Stimulated activated memory B cell treated with anti-CD40 and anti-IgM and Interleukin-4, amounts not matched to agents 10 μg/mL and 1 μg/mL and 100 μg/mL, for 72 hours (primary cell): ENCODE data around the gene FHIT.

Source experiments
- ATAC-seq: fragments of 150-1000 bp; cut with Tn5 transposase; 2 replicates; pipeline ENCODE4 v1.10.0; 2021
- H3K27ac Mint-ChIP-seq: one replicate; pipeline ENCODE4 v1.8.0; 2022; ENCODE audit warnings: mild to moderate bottlenecking, mixed read lengths
- H3K27me3 Mint-ChIP-seq: one replicate; pipeline ENCODE4 v1.8.0; 2022; ENCODE audit warnings: mixed read lengths
- H3K36me3 Mint-ChIP-seq: one replicate; pipeline ENCODE4 v1.8.0; 2022; ENCODE audit warnings: mixed read lengths
- H3K4me1 Mint-ChIP-seq: one replicate; pipeline ENCODE4 v1.8.0; 2022; ENCODE audit warnings: mixed read lengths
- H3K4me3 Mint-ChIP-seq: one replicate; pipeline ENCODE4 v1.8.0; 2022; ENCODE audit warnings: mild to moderate bottlenecking, moderate library complexity, mixed read lengths
- H3K9me3 Mint-ChIP-seq: one replicate; pipeline ENCODE4 v1.8.0; 2022; ENCODE audit warnings: mixed read lengths

The FHIT gene

DNA sequence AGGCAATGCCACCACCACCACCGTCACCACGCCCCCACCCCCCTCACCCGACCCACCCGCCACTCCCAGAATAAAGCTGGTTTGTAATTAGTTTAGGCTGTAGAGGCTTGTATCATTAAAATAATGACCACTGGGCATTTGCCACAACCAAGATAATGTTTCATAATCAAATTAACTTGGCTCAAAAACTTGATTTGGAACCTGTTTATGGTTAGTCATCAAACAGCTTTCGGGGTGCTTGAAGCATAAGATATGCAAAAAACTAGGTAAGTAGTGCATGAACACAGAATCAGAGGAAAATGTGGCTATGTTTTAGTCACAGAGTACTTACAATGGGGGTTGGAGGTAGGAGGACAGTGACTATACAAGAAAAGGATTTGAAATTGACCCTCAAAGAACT, 115.1 kb downstream of the FHIT start:
- Mint-ChIP-seq H3K4me1 (no peaks in the 10 kb centered on the region), H3K36me3 (no peaks in the 10 kb centered on the region), H3K4me3 (no peak overlapping the region), H3K27ac (no peak overlapping the region), H3K27me3 (no peaks in the 10 kb centered on the region), H3K9me3 (no peaks in the 10 kb centered on the region)
- no peak for ATAC-seq

- Mint-ChIP-seq H3K27ac (no peak overlapping the region), H3K27me3 (no peaks in the 10 kb centered on the region), H3K9me3 (no peaks in the 10 kb centered on the region), H3K36me3 (no peaks in the 10 kb centered on the region), H3K4me3 (no peak overlapping the region), H3K4me1 (no peaks in the 10 kb centered on the region)
- no peak for ATAC-seq
These were observed 116.7 kb downstream of the FHIT start for GRCh38 chr3:61134532-61134931.

DNA sequence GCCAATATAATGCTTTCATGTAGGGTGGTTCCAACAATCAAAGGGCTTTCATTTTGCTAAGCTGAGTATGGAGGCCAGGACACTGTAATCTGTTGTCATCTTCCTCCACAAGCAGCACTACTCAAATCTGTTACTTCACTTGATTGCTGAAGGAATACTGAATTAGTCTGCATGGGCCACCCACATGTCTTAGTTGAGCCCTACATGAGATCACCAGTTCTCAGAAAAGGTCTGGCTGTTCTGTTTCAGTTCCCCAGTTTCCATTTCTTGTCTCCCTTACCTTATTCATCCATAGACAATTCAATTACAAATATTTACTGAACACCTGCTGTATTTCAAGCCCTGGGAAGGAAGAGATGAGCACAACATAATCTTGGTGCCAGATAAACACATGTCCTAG, 119.2 kb downstream of the FHIT start:
- Mint-ChIP-seq H3K27ac (no peak overlapping the region), H3K27me3 (no peaks in the 10 kb centered on the region), H3K9me3 (no peaks in the 10 kb centered on the region), H3K4me1 (peaks cover 6% of the 10 kb centered on the region), H3K4me3 (no peak overlapping the region), H3K36me3 (peaks cover 3% of the 10 kb centered on the region)
- peak; percentile 53 for ATAC-seq

- H3K4me3 Mint-ChIP-seq = no peak overlapping the region
- no peaks in the 10 kb centered on the region for H3K4me1 Mint-ChIP-seq
- no peaks in the 10 kb centered on the region for H3K27me3 Mint-ChIP-seq
- H3K36me3 Mint-ChIP-seq = peaks cover 26% of the 10 kb centered on the region
- no peak overlapping the region for H3K27ac Mint-ChIP-seq
- H3K9me3 Mint-ChIP-seq = peaks cover 16% of the 10 kb centered on the region
- no peak for ATAC-seq
These were observed 132.4 kb downstream of the FHIT start for GRCh38 chr3:61118830-61119229.

DNA sequence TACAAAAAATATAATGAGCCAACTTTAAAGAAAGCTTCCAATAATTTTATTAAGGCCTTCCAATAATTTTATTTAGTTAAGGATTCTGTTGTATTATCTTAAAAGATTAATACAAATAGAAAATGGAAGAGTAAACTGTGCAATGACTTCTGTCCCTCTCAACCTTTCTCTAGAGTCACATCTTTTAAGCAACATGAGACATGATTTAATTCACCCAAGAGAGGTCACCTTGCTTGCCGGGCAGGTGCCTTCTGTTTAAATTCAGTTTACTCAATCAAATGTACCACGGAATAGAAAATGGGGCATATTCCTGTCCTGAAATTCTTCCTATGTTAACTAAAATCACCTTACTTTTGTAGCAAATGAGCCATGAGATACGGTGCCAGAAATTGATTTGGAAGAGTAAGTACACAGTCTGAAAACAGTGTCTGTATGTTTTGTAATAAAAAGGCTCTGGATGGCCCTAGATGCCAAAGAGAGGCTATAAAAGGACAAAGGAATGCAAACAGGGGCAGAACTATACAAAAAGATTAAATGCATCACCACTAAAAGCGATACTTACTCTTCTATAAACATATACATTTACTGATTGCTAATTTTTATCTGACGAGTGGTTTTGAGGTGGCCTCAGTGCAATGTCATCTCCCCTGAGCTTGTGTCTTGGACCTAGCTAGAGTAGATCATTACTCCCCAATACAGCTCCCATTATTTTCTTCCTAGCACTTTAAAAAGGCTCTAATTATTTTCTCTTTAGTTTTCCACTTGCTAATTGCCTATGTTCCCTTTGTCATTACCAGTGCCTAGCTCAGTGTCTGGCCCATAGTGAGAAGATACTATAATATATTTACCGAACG, 134.0 kb downstream of the FHIT start:
- H3K36me3 Mint-ChIP-seq = peaks cover 17% of the 10 kb centered on the region
- no peak for ATAC-seq
- H3K4me1 Mint-ChIP-seq = no peaks in the 10 kb centered on the region
- H3K9me3 Mint-ChIP-seq = peaks cover 12% of the 10 kb centered on the region
- H3K4me3 Mint-ChIP-seq = no peak overlapping the region
- no peaks in the 10 kb centered on the region for H3K27me3 Mint-ChIP-seq
- no peak overlapping the region for H3K27ac Mint-ChIP-seq

DNA sequence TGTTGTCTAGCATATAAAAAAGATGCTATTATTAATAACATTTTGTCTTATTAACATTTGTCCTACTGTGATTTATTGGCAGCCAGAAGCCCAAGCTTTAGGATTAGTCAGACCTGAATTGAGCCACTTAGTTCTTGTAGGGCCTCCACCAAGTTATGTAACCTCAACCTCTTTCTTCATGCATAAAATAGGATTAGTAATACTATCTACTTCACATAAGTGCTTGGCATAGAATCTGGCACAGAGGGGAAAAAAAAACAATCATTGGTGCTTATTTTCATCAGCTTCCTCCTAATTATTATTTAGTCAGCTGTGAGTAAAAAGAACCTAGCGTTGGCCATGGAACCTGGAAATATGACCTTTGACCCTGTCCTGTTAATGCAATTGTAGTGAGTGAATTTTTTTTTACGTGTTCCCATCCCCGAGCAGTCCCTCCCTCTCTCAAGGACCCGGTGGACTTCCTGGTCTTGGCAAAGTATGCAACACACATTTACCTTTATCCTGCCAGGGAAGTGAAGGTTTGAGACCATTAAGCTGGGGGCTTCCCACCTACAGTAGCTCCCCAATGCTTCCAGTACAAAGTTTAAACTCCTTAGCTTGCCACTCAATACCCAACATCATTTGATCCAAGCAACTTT, 136.8 kb downstream of the FHIT start:
- H3K4me1 Mint-ChIP-seq = no peaks in the 10 kb centered on the region
- H3K27ac Mint-ChIP-seq = no peak overlapping the region
- ATAC-seq = no peak
- H3K9me3 Mint-ChIP-seq = no peaks in the 10 kb centered on the region
- H3K27me3 Mint-ChIP-seq = no peaks in the 10 kb centered on the region
- H3K36me3 Mint-ChIP-seq = peaks cover 6% of the 10 kb centered on the region
- no peak overlapping the region for H3K4me3 Mint-ChIP-seq

- Mint-ChIP-seq H3K4me1 (no peaks in the 10 kb centered on the region), H3K36me3 (peaks cover 6% of the 10 kb centered on the region), H3K27ac (no peak overlapping the region), H3K27me3 (no peaks in the 10 kb centered on the region), H3K9me3 (peaks cover 3% of the 10 kb centered on the region), H3K4me3 (no peak overlapping the region)
- ATAC-seq = no peak
These were observed 139.4 kb downstream of the FHIT start for GRCh38 chr3:61111825-61112224.

GRCh38 chr3:61110576-61110975, 140.7 kb downstream of the FHIT start:
- H3K9me3 Mint-ChIP-seq = peaks cover 3% of the 10 kb centered on the region
- no peak overlapping the region for H3K4me3 Mint-ChIP-seq
- H3K27me3 Mint-ChIP-seq = no peaks in the 10 kb centered on the region
- H3K27ac Mint-ChIP-seq = no peak overlapping the region
- H3K36me3 Mint-ChIP-seq = peaks cover 6% of the 10 kb centered on the region
- no peaks in the 10 kb centered on the region for H3K4me1 Mint-ChIP-seq
- no peak for ATAC-seq

DNA sequence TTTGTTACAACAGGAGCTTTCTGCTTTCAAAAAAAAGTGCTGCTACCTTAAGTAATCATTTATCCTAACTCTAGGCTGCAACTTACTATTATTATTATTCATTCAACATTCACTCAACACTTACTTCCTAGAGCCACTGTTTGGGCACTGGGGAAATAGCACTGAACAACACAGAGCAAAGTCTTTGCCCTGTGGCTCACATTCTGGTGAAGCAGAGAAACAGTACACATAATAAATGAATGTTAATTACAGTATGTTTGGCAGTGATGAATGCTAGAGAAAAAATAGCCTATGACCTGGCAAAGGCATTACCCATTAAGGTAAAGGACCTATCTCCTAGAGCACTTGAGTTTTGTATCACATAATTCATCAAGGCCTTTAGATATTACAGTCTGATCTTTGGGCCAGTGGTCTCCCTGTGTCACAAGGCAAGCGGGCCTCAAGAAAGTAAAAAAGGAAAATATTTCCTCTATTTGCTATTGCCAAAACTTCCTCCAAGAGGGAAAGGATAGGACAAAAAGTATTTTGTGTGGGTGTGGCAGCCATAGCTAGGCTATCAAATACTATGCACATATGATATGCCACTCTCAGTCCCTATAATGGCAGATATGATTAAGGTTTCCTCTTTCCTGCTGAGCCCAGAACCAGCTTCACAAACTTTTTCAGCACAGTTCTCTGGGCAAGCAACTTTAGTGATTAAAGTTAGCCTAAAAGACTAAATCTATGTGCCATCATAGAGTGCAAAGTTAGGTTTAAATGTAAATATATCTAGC, 142.8 kb downstream of the FHIT start:
- Mint-ChIP-seq H3K27ac (no peak overlapping the region), H3K27me3 (no peaks in the 10 kb centered on the region), H3K36me3 (peaks cover 6% of the 10 kb centered on the region), H3K4me1 (no peaks in the 10 kb centered on the region), H3K4me3 (no peak overlapping the region), H3K9me3 (peaks cover 5% of the 10 kb centered on the region)
- ATAC-seq = no peak

- Mint-ChIP-seq H3K27me3 (no peaks in the 10 kb centered on the region), H3K9me3 (no peaks in the 10 kb centered on the region), H3K27ac (no peak overlapping the region), H3K36me3 (no peaks in the 10 kb centered on the region), H3K4me3 (no peak overlapping the region), H3K4me1 (no peaks in the 10 kb centered on the region)
- ATAC-seq = no peak
These were observed 156.6 kb downstream of the FHIT start for GRCh38 chr3:61094608-61095007.

DNA sequence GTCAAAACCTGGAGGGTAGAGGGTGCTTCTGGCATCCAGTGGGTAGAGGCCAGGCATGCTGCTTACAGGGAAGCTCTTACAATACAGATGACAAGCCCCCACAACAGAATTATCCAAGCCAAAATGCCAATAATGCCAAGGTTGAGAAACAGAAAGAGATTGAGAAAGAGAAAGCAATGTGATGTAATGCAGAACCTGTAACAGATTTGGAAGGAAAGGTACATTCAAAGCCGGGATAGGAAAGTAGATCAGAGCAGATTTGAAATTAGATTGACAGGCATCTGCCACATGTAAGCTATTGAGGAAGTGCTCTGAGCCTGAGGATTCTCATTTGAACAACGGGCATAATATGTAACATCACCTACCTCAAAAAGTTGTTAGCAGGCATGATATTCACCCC, 157.9 kb downstream of the FHIT start:
- no peak overlapping the region for H3K4me3 Mint-ChIP-seq
- H3K27ac Mint-ChIP-seq = no peak overlapping the region
- no peaks in the 10 kb centered on the region for H3K4me1 Mint-ChIP-seq
- no peaks in the 10 kb centered on the region for H3K9me3 Mint-ChIP-seq
- H3K36me3 Mint-ChIP-seq = no peaks in the 10 kb centered on the region
- H3K27me3 Mint-ChIP-seq = no peaks in the 10 kb centered on the region
- ATAC-seq = no peak

GRCh38 chr3:61092870-61093269, 158.4 kb downstream of the FHIT start:
- Mint-ChIP-seq H3K9me3 (no peaks in the 10 kb centered on the region), H3K27ac (no peak overlapping the region), H3K4me3 (no peak overlapping the region), H3K27me3 (no peaks in the 10 kb centered on the region), H3K36me3 (no peaks in the 10 kb centered on the region), H3K4me1 (no peaks in the 10 kb centered on the region)
- ATAC-seq = no peak

DNA sequence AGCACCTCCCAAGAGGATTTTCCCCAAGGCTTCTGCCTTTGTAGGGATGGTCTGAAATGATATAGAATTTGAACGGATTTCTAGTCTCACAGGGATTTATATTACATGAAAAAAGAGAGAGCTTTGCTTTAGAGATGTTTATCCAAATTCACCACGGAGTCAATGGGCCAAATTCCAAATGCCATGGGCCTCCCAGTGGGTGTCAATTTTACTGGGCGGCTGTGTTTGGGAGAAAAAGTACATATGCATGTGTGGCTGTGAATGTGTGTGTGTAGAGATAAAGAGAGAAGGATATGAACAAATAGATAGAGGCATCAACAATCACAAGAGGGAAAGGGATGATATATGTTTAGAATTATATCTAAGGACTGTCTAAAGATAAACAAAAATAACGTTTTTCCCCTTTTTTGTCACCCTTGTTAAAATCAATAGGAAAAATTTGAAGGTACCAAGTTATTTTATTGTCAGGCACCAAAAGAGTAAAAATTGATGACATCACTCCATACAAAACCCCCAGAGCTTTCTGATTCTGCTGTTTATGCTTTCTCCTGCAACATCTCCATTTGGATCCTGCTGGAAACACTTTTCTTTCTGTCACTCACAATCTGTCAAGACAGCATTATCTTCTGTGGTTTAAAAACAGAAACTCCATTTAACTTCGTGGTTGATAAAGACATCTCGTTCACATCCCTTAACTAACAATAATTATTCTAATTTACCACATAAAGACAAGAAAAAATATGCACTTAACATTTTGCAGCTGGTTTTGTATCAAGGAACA, 160.7 kb downstream of the FHIT start:
- ATAC-seq = no peak
- Mint-ChIP-seq H3K4me1 (no peaks in the 10 kb centered on the region), H3K27ac (no peak overlapping the region), H3K36me3 (no peaks in the 10 kb centered on the region), H3K27me3 (no peaks in the 10 kb centered on the region), H3K9me3 (peaks cover 2% of the 10 kb centered on the region), H3K4me3 (no peak overlapping the region)

DNA sequence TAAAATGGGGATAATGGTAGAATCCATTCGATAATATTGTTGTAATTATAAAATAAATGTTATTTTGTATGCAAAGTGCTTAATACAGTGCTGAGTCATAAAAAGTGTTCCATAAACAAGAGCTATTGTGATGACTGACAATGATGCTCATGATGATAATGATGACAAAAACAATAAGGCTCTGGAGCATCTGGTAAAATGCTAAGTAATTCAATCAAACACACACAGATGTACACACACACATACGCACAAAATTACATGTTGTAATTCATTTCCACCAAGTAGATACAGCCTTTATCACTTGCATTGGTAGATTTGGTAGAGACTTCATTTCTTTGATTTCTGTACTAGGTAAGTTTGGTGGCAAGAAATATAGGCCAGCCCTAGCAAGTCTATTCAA, 163.8 kb downstream of the FHIT start:
- no peak for ATAC-seq
- Mint-ChIP-seq H3K36me3 (peaks cover 5% of the 10 kb centered on the region), H3K4me1 (no peaks in the 10 kb centered on the region), H3K27ac (no peak overlapping the region), H3K9me3 (peaks cover 5% of the 10 kb centered on the region), H3K27me3 (no peaks in the 10 kb centered on the region), H3K4me3 (no peak overlapping the region)

DNA sequence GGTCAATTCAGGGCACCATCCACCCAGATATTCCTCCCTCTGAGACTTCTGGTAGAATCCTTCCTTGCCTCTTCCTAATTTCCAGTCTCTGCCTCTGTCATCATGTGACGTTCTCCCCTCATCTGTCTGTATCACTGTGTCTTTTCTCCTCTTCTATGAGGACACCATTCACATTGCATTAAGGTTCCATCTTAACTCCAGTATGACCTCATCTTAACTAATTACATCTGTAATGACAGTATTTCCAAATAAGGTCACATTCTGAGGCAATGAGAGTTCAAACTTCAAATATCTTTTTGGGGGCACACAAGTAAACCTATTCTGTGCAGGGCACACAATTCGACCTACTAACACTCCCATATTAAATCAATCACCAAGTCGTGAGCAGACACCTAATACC, 169.7 kb downstream of the FHIT start:
- Mint-ChIP-seq H3K36me3 (peaks cover 5% of the 10 kb centered on the region), H3K27ac (no peak overlapping the region), H3K4me3 (no peak overlapping the region), H3K4me1 (no peaks in the 10 kb centered on the region), H3K9me3 (peaks cover 3% of the 10 kb centered on the region), H3K27me3 (no peaks in the 10 kb centered on the region)
- no peak for ATAC-seq
